Globus pallidus (tissue), 1 donor: ENCODE data around the gene ZSCAN10.
"Not testable (repeated sequence)": the region's sequence is repeated elsewhere in the genome, so short reads cannot be mapped to it uniquely, and the experiment has no call there.

Source experiments
- DNase-seq: peaks from one replicate; pipeline ENCODE4 v3.0.0-alpha.2; 2015; ENCODE audit warnings: low spot score

ZSCAN10 gene

DNA sequence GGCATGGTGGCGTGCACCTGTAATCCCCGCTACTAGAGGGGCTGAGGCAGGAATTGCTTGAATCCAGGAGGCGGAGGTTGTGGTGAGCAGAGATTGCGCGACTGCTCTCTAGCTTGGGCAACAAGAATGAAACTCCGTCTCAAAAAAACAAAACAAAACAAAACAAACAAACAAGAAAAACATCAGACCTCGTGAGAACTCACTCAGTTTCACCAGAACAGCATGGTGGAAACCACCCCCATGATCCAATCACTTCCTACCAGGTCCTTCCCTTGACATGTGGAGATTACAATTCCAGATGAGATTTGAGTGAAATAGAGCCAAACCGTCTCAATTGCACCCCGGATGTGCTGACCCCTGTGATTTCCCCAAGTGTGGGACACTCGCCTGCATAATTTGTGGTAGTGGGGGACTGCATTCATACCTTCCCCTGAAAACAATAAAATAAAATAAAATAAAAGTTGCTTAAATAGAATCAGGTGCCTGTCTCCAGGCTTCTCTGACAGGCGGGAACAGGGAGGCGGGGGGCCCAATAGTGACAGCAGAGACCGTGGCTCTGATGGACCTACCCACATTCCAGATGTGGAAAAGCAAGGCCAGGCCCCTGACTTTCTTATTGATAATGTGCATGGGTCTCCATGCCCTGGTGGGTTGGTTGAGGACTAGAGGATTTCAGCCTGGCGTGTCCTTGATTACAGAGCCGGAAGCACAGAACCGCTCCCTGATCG is 13.1 kb downstream of the ZSCAN10 start:
- DNase-seq: no peak

DNA sequence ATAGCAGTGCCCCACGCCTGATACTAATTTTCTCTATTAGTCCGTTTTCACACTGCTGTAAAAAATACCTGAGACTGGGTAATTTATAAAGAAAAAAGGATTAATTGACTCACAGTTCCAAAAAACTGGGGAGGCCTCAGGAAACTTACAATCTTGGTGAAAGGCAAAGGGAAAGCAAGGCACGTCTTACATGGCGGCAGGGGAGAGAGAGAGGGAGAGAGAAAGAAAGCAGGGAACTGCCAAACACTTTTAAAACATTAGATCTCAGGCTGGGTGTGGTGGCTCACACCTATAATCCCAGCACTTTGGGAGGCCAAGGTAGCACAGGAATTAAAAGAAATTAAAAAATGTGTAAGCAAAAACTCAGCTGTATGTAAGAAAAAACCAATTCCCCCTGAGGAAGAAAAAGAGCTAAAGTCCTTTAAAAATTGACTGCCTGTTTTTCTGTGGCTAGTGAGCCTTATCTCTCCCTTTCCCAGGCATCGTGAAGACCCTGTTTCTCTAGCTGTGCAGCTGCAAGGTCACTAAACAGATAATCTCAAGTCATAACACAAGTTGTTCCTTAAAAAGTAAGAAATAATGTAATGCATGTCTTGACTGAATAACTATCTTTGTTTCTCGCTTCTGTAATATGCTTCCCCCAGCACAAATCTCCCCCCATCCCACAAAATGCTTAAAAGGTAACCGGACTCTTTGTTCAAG is 14.0 kb downstream of the ZSCAN10 start:
- no peak for DNase-seq

DNA sequence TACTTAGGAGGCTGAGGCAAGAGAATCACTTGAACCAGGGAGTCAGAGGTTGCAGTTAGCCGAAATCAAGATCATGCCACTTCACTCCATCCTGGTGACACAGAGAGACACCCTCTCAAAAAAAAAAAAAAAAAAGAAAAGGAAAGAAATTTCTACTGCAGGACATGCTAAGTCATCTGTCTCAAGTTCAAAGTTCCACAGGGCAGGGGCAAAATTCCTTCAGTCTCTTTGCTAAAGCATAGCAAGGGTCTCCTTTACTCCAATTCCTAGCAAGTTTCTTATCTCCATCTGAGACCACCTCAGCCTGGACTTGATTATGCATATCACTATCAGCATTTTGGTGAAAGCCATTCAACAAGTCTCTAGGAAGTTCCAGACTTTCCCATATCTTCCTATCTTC is 14.6 kb downstream of the ZSCAN10 start:
- no peak for DNase-seq

DNA sequence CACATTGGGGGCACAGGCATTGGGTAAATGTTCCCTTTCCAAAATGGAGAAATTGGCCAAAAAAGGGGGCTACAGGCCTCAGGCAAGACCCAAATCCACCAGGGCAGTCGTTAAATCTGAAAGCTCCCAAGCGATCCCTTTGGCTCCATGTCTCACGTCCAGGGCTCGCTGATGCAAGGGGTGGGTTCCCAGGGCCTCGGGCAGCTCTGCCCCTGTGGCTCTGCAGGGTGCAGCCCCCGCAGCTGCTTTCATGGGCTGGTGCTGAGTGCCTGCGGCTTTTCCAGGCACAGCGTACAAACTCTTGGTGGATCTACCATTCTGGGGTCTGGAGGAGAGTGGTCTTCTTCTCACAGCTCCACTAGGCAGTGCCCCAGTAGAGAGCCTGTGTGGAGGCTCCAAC is 15.7 kb downstream of the ZSCAN10 start:
- DNase-seq: not testable (repeated sequence)

DNA sequence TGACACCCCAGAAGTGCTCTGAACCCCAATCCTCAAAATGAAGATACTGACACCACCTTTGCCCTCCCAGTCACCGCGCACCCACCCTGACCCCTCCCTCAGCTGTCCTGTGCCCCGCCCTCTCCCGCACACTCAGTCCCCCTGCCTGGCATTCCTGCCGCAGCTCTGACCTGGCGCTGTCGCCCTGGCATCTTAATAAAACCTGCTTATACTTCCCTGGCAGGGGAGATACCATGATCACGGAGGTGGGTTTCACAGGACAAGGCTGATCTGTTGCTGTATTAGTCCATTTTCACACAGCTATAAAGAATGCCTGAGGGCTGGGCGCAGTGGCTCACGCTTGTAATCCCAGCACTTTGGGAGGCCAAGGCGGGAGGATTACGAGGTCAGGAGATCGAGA is 17.1 kb downstream of the ZSCAN10 start:
- not testable (repeated sequence) for DNase-seq

DNA sequence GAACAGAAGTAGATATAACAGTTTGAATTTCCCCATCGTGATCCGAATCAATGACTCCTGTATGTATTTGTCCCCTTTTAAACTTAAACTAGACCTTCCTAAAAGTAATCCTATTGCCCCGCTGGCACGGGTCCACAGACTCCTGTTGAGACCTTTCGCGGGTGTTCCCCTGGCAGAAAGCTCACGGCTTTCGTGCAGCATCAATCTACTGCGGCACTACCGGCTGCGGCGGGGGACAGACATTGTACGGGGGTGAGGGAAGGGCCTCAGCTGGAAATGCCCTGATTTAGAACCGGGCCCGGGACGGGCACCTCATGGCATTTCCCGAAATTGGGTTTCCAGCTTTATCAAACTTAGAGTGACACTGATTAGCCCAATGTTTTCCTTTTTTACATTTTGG is 19.1 kb downstream of the ZSCAN10 start:
- DNase-seq: no peak

DNA sequence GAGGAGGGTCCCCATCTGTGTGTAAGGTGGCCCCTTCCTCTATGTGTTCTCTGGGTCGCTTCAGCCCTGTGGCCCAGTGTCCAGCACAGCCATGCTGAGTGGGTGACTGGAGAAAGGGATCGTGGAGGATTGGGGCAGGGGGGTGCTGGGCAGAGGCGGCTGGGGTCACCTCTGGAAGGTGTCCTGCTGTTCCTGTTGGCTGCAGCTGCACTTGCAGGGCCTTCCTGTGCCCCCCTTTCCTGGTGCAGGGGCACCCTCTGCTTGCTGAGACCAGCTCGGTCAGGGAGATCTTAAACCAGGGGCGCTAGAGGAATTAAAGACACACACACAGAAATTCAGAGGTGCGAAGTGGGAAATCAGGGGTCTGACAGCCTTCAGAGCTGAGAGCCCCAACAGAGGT is 22.5 kb downstream of the ZSCAN10 start:
- DNase-seq: no peak

DNA sequence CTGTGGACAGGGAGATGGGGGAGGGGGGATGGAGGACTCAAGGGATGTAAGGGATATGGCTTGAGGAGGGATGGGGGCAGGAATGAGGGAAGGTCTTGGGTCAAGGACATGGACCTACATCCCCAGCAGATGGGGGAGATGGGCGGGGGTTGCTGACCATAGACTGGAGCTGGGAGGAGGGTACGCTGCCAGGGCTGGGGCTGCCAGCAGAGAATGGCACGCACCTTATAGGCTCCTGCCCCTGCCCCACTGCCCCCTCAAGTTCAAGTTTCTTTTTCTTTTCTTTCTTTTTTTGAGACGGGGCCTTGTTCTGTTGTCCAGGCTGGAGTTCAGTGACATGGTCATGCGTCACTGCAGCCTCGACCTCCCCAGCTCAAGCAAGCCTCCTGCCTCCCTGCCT is 23.1 kb downstream of the ZSCAN10 start:
- not testable (repeated sequence) for DNase-seq

DNA sequence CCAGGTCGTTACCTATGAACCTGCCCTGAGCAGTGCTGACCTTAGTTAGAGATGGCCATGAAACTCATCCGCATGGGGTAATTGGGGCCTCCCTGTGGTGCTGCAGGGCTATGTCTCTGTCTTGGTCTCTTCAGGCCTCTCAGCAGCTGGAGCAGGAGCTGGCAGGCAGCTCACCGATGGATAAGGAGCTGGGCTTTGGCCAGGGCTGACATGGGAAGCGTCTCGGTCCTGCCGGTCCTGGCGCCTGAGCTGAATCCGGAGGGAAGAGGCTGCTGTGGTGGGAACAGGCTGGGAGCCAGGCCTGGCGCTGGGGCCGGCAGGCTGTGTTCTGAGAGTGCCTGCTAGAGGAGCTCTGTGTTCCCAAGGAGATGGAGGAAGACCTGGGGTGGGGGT is 23.6 kb downstream of the ZSCAN10 start:
- DNase-seq: no peak

DNA sequence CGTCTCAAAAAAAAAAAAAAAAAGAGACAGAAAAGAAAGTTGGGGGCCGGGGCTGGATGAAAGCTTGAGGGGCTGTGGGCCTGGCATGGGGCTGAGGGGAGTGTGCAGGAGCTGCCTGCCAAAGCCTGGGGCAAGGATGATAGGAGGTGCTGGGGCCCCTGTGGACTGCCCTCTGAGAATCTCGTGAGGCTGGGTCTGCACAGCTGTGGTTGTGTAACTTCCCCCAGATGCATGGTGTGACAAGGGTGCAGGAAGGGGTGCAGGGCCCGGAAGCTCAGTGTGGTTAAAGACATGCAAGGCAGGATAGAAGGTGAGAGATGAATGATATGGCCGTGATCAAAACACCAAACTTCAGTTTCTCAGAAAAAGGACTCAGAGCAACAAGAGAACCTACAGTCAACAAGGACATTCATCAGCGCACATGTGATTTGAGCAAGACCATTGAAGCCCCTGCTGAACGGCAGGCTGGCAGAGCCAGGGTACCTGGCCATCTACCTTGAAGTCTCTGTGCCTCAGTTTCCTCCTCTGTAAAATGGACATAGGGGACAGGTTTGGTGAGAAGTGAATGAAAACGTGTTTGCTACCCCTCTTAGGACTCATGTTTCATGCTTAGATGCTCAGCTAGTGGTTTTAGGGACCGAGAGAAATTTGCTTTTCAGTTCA is 24.1 kb downstream of the ZSCAN10 start:
- DNase-seq: no peak

DNA sequence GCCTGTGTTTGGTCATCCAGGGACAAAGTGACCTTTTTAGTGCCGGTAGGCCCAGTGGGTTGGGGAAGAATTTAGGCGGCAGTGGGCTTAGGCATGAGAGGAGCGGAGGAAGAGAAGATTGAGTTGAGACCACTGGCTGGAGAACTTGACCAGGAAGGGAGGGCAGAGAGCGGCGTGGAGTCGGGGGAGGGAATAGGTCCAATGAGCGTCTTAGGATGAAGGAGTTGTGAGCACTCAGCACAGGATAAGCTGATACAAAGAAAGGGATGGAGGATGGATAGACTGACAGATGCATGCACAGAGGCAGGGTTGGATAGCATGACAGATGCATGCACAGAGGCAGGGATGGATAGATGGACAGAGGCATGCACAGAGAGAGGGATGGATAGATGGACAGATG is 25.6 kb downstream of the ZSCAN10 start:
- no peak for DNase-seq

DNA sequence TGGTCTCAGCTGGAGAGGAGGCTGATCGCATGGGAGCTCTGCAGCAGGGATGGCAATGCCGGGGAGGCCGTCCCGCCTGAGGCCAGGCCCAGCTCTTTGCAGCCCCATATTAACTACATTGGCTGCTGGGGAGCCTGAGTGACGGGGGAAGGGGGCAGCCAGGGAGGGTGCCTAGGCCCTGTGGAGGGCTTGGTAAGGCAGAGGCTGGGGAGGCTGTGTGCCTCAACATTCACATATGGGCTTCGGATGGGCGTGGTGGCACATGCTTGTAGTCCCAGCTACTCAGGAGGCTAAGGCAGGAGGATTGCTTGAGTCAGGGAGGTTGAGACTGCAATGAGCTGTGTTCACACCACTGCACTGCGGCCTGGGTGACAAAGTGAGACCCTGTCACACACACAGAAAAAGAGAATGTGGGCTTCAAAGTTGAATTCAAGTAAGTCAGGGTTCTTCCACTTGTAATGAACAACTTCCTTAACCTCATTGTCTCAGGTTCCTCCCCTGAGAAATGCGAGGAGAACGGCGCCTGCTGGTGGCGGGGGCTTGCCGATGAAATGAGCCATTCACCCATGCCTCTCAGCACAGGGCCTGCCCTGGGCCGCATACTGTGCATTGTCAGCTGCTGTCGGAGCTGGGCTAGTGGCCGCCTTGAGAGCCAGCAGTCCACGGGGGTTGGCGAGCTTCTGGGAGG is 26.4 kb downstream of the ZSCAN10 start:
- DNase-seq: not testable (repeated sequence)

DNA sequence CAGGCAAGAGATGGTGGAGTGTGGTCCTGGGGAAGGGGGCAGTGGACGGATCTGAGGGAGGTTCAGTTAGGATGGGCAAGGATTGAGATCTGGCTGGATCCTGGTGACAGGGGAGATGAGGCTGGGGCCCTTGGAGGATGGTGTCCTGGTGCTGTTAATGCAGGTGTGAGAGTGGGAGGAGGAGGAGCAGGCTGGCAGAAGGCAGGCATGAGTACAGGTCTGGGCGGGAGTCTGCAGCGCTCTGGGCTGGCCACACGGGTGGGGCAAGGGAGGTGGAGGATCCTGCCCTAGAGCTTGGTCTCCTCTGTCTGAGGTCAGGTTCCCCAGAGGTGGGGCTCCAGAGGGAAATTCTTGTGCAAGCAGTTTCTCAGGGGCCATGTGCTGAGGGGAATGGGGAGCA is 26.9 kb downstream of the ZSCAN10 start:
- DNase-seq: not testable (repeated sequence)

DNA sequence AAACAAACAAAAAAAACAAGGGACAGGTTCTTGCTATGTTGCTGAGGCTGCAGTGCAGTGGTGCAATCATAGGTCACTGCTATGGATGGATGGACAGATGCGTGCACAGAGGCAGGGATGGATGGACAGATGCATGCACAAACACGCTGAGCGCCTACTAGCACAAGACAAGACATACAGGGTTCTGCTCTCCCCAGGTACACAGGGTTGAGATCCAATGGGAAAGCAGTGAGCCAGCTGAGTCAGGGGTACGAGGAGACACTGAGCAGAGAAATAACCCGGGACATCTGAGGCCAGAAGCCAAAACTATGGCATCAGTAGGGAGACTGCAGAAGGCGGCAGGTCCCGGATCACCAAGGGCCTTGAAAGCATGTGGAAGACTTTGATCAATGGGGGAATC is 27.4 kb downstream of the ZSCAN10 start:
- no peak for DNase-seq

DNA sequence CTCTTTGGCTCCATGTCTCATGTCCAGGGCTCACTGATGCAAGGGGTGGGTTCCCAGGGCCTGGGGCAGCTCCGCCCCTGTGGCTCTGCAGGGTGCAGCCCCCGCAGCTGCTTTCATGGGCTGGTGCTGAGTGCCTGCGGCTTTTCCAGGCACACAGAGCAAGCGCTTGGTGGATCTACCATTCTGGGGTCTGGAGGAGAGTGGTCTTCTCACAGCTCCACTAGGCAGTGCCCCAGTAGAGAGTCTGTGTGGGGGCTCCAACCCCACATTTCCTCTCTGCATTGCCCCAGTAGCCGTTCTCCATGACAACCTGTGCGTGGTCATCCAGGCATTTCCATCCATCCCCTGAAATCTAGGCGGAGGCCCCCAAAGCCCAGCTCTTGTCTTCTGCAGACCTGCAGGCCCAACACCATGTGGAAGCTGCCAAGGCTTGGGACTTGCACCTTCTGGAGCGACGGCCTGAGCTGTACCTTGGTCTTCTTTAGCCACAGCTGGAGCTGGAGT is 28.4 kb downstream of the ZSCAN10 start:
- no peak for DNase-seq

DNA sequence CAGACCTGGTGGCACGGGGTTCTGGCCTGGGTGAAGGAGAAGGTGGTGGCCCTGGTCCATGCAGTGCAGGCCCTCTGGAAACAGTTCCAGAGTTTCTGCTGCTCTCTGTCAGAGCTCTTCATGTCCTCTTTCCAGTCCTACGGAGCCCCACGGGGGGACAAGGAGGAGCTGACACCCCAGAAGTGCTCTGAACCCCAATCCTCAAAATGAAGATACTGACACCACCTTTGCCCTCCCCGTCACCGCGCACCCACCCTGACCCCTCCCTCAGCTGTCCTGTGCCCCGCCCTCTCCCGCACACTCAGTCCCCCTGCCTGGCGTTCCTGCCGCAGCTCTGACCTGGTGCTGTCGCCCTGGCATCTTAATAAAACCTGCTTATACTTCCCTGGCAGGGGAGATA is 29.9 kb downstream of the ZSCAN10 start:
- not testable (repeated sequence) for DNase-seq

DNA sequence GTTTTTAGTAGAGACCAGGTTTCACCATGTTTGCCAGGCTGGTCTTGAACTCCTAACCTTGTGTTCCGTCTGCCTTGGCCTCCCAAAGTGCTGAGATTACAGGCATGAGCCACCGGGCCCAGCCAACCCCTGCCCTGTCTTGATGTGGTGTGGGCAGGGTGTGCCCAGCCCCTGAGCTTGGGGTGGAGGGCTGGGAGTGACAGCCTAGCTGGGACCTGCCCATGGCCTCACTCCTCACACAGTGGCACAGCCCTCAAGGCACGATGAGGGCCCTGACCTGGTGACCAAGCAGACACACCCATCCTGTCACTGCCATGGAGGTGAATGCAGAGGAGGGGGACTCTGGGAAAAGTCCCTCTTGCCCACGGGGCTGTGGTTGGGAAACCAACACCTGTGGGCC is 30.6 kb downstream of the ZSCAN10 start:
- DNase-seq: no peak

DNA sequence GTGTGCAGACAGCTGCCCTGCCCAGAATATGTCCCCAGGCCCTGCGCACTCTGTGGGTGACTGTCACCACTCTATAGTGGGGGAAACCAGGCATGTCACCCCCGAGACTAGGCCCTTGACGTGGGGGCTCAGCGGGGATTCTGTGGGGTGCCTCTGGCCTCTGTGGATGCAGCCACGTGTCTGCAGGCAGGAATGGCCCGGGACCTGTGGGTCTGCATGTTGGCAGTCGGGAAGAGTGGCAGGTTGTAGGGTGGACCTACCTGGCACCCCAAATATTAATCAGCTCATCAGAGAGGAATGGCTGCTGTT is 32.7 kb downstream of the ZSCAN10 start:
- DNase-seq: no peak

DNA sequence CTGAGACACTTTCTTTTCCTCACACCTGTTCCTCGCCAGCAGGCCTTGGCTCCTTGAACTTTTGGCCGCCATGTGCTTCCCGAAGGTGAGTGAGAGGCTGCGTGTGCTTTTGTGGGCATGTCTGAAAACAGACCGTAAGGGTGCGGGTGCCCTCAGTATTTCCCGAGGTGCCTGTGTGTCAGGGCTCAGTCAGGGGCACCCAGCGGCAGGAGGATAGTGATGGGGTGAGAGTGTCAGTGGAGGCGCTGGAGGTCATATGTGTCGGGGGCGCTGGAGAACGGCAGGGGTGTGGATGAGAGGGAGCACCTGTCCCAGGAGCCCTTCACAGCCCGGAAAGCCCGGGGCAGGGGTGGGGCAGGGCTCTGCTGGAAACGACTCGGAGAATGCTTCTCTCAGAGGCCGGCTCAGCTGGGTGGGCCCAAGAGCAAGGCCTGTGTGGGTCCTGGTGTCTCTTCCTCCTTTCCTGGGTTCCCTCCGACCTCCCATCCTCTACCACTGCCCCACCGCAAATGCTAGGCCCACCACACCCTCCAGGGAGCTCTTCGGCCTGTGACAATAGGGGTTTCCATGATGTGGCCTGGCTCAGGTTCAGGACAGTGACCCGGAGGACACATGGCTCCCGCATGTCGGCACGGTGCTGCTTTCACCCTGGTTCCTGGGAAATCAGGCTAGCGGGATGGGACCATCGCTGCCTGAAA is 33.2 kb downstream of the ZSCAN10 start:
- no peak for DNase-seq

DNA sequence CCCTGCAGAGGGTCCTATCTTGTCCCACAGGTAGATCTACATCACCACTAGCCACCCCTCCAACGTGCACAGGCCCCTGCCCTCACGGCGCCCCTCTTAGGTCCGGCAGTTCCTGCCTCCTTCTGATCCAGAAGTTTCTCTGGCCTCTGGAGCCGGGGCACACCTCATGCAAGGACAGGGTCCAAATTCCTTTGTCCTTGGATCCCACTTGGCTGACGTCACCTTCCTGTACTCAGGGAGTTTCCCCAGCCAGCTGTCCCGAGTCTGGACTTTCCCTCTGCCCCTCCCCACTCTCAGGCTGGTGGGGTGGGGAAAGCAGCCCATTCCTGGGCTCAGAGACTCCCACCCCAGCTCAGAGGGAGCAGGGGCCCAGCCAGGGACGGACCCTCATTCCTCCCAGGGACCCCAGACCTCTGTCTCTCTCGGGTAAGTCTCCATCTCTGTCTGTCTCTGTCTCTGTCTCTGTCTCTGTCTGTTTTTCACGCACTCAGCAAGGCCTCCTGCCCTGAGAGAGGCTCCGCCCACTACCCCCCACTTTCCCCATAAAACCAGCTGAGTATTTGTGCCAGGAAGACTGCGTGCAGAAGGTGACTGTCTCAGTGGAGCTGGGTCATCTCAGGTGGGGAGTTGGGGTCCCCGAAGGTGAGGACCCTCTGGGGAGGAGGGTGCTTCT is 33.9 kb downstream of the ZSCAN10 start, which contains the start of gene IL32:
Gene IL32, plus strand, starts transcription at position 572 of the 673 bp plus-strand sequence. CDS start 172 bp downstream, outside the sequence.
- DNase-seq: no peak
